Osteocyte (in vitro differentiated cells): ENCODE data around the gene MARK4. TPM values are rescaled to one million over a fixed set of nuclear protein-coding genes. Genes with fewer than 3 reads are reported as not detected.
"Not testable (repeated sequence)": the region's sequence is repeated elsewhere in the genome, so short reads cannot be mapped to it uniquely, and the experiment has no call there.

Source experiments
- DNase-seq: peaks from one replicate; pipeline ENCODE4 v3.0.0; 2021; ENCODE audit warnings: mixed read lengths; ENCODE audit not compliant: unreplicated experiment; ENCODE audit errors: extremely low spot score
- H3K27ac Mint-ChIP-seq: one replicate; pipeline ENCODE4 v1.8.0; 2021; ENCODE audit warnings: mild to moderate bottlenecking, mixed read lengths; ENCODE audit not compliant: unreplicated experiment
- H3K27me3 Mint-ChIP-seq: one replicate; pipeline ENCODE4 v1.8.0; 2021; ENCODE audit warnings: mixed read lengths; ENCODE audit not compliant: unreplicated experiment
- H3K36me3 Mint-ChIP-seq: one replicate; pipeline ENCODE4 v1.8.0; 2021; ENCODE audit warnings: mixed read lengths; ENCODE audit not compliant: unreplicated experiment
- H3K4me1 Mint-ChIP-seq: one replicate; pipeline ENCODE4 v1.8.0; 2021; ENCODE audit warnings: mixed read lengths; ENCODE audit not compliant: unreplicated experiment
- H3K4me3 Mint-ChIP-seq: one replicate; pipeline ENCODE4 v1.8.0; 2021; ENCODE audit warnings: mild to moderate bottlenecking, moderate library complexity, mixed read lengths; ENCODE audit not compliant: unreplicated experiment
- H3K9me3 Mint-ChIP-seq: one replicate; pipeline ENCODE4 v1.8.0; 2021; ENCODE audit warnings: mixed read lengths; ENCODE audit not compliant: unreplicated experiment
- total RNA-seq: library from RNA; stranded (reverse); gene quantifications from 2 replicates; pipeline ENCODE4 v1.2.1, GENCODE V29; 2021
- TF ChIP-seq, protein P1 (sequence below): fragments of 200-600 bp; sonication (generic); IDR thresholded peaks from 2 replicates; pipeline ENCODE4 v1.5.0; 2021; ENCODE audit warnings: antibody characterized with exemption, mild to moderate bottlenecking, moderate library complexity

The MARK4 gene
- total RNA-seq, 1 donor from 2014 or later: 61.2 TPM

DNA sequence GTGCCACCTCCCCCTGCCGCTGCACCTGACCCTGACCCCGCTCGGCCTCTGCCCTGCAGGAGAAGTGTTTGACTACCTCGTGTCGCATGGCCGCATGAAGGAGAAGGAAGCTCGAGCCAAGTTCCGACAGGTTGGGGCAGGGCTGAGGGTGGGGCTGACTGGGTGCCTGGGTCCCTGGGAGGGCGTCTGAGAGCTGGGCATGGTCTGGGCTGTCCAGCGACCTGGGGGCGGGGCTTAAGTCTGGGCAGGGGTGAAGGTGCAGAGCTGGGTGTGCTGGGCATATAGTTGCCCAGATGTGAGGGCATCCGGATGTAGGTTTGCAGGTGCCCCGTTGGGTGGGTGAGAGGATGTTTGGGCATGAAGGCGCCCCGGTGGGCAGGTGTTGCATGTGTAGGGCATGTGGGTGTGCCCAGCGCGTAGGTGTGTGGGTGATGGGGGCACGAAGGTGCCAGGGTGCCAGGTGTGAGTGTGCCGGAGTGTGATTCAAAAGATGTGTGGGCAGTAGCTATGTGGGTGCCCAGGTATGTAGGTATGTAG is 13.8 kb downstream of the MARK4 start:
- H3K36me3 Mint-ChIP-seq: peaks cover 9% of the 10 kb centered on the region
- H3K27ac Mint-ChIP-seq: no peak overlapping the region
- H3K4me3 Mint-ChIP-seq: no peak overlapping the region
- H3K9me3 Mint-ChIP-seq: no peaks in the 10 kb centered on the region
- TF ChIP-seq, protein P1, sequence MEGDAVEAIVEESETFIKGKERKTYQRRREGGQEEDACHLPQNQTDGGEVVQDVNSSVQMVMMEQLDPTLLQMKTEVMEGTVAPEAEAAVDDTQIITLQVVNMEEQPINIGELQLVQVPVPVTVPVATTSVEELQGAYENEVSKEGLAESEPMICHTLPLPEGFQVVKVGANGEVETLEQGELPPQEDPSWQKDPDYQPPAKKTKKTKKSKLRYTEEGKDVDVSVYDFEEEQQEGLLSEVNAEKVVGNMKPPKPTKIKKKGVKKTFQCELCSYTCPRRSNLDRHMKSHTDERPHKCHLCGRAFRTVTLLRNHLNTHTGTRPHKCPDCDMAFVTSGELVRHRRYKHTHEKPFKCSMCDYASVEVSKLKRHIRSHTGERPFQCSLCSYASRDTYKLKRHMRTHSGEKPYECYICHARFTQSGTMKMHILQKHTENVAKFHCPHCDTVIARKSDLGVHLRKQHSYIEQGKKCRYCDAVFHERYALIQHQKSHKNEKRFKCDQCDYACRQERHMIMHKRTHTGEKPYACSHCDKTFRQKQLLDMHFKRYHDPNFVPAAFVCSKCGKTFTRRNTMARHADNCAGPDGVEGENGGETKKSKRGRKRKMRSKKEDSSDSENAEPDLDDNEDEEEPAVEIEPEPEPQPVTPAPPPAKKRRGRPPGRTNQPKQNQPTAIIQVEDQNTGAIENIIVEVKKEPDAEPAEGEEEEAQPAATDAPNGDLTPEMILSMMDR: no peak
- no peak for DNase-seq
- H3K4me1 Mint-ChIP-seq: peaks cover 2% of the 10 kb centered on the region
- H3K27me3 Mint-ChIP-seq: no peaks in the 10 kb centered on the region

DNA sequence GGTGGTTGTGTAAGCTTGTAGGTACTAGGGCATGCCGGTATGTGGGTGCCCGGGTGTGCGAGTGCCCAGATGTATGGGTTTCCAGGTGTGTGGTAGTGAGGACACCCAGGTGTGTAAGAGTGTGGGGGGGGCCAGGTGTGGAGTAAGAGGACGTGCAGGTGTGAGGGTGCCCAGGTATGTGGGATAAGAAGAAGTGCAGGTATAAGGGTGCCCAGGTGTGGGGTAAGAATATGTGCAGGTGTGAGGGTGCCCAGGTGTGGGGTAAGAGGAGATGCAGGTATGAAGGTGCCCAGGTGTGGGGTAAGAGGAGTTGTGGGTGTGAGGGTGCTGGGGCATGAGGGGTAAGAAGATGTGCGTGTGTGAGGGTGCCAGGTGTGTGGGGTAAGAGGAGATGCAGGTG is 14.3 kb downstream of the MARK4 start:
- Mint-ChIP-seq H3K4me3 (no peak overlapping the region), H3K36me3 (peaks cover 9% of the 10 kb centered on the region), H3K4me1 (peaks cover 2% of the 10 kb centered on the region), H3K27ac (no peak overlapping the region), H3K9me3 (no peaks in the 10 kb centered on the region), H3K27me3 (no peaks in the 10 kb centered on the region)
- TF ChIP-seq, protein P1: no peak
- no peak for DNase-seq

DNA sequence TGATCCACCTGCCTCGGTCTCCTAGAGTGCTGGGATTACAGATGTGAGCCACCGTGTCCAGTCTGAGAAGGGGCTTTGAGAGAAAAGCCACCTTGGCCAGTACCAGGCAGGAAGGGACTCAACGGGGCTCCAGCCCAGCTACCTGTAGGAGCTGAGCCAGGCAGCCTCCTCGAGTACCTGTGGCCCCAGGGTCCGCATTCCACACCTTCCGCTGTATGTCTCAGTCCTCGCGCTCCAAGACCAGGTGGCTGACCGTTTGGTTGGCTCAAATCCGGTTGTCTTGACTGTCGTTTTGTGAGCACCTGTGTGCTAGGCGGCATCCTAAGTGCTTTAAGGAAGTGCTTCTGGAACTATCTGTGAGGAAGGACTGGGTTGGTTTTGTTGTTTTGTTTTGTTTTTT is 16.2 kb downstream of the MARK4 start:
- Mint-ChIP-seq H3K4me1 (peaks cover 2% of the 10 kb centered on the region), H3K36me3 (peaks cover 13% of the 10 kb centered on the region), H3K4me3 (no peak overlapping the region), H3K27ac (no peak overlapping the region), H3K27me3 (no peaks in the 10 kb centered on the region), H3K9me3 (no peaks in the 10 kb centered on the region)
- TF ChIP-seq, protein P1: no peak
- no peak for DNase-seq

DNA sequence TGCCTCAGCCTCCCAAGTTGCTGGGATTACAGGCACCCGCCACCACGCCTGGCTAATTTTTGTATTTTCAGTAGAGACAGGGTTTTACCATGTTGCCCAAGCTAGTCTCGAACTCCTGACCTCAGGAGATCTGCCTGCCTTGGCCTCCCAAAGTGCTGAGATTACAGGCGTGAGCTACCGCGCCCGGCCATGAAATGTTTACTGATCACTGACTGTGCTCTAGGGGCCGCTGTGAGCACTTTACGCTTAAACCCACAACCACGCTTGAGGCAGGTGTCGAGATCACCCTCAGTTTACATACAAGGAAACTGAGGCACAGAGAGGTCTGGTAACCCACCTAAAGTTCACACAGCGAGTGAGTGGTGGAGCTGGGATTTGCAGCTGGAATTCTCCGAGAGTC is 18.9 kb downstream of the MARK4 start:
- H3K27me3 Mint-ChIP-seq, H3K27ac Mint-ChIP-seq, H3K4me1 Mint-ChIP-seq, H3K9me3 Mint-ChIP-seq, DNase-seq, H3K4me3 Mint-ChIP-seq: not testable (repeated sequence)
- peaks cover 22% of the 10 kb centered on the region for H3K36me3 Mint-ChIP-seq

DNA sequence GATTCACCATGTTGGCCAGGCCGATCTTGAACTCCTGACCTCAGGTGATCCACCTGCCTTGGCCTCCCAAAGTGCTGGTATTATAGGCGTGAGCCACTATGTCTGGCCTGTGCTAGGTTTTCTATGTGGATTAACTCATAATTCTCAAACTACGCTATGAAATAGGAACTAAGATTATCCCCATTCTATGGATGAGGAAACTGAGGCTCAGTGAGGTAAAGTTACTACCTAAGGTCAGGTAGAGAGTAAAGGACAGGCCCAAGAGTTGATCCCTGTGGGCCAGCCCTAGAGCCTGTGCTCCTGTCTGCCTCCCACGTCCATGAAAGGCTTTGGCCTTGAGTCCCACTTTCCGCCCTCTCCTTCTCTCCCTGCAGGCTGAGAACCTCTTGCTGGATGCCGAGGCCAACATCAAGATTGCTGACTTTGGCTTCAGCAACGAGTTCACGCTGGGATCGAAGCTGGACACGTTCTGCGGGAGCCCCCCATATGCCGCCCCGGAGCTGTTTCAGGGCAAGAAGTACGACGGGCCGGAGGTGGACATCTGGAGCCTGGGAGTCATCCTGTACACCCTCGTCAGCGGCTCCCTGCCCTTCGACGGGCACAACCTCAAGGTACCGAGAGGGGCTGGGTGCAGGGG is 20.1 kb downstream of the MARK4 start:
- TF ChIP-seq, protein P1: no peak
- H3K27me3 Mint-ChIP-seq: no peaks in the 10 kb centered on the region
- no peaks in the 10 kb centered on the region for H3K9me3 Mint-ChIP-seq
- no peak for DNase-seq
- no peak overlapping the region for H3K4me3 Mint-ChIP-seq
- H3K27ac Mint-ChIP-seq: no peak overlapping the region
- peaks cover 22% of the 10 kb centered on the region for H3K36me3 Mint-ChIP-seq
- peaks cover 2% of the 10 kb centered on the region for H3K4me1 Mint-ChIP-seq
